ENCODE measurements around the gene ARHGAP27.
A peak's percentile ranks its signal among the peaks of the same experiment; 100 is the strongest.

ARHGAP27 gene

DNA sequence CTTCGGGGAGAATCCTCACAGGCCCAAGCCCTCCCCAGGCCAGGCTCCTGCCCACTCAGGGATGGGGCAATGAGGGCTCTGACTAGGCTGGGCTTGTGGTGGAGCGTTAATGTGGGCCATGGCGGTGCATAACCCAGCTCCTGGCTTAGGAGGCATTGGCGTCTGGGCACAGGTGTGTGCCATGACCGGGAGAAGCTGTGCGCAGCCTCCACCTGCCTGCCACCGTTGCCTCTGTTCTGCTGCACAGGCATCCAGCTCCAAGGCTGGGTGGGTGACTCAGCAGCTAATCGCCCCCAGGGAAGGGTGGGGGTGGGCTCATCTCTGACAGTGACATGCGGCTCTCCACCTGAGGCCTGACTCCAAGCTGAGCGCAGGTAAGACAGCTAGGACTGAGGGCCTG lies 3.5 kb upstream of the ARHGAP27 start:
- 84% methylated on average over 10 of the region's 10 CpGs for WGBS
- Histone ChIP-seq H3K9ac (ENCODE audit: low read depth, low read length) (no peak overlapping the region), H3K4me1 (ENCODE audit: insufficient read depth, low read length) (peaks cover 15% of the 10 kb centered on the region)

GRCh38 chr17:45435481-45435880 lies 2.8 kb upstream of the ARHGAP27 start:
- Histone ChIP-seq H3K36me3 (ENCODE audit: insufficient read depth, low read length) (no peaks in the 10 kb centered on the region), H3K4me1 (ENCODE audit: insufficient read depth, low read length) (peaks cover 14% of the 10 kb centered on the region), H3K27me3 (ENCODE audit: insufficient read depth, low read length) (peaks cover 40% of the 10 kb centered on the region), H3K9ac (ENCODE audit: low read depth, low read length) (no peak overlapping the region), H3K27ac (ENCODE audit: low read depth, low read length) (no peak overlapping the region), H3K4me3 (ENCODE audit: low read length) (no peak overlapping the region), H3K9me3 (ENCODE audit: insufficient read depth, low read depth, low read length) (no peaks in the 10 kb centered on the region)
- WGBS: 91% methylated on average over 5 of the region's 5 CpGs

More for the DNA sequence above, 3.5 kb upstream of the ARHGAP27 start:
- no peaks in the 10 kb centered on the region for H3K9me3 ChIP-seq (ENCODE audit: insufficient read depth, low read depth, low read length)
- H3K27ac ChIP-seq (ENCODE audit: low read depth, low read length): no peak overlapping the region
- no peak overlapping the region for H3K4me3 ChIP-seq (ENCODE audit: low read length)
- no peaks in the 10 kb centered on the region for H3K36me3 ChIP-seq (ENCODE audit: insufficient read depth, low read length)
- peaks cover 33% of the 10 kb centered on the region for H3K27me3 ChIP-seq (ENCODE audit: insufficient read depth, low read length)

- 43% methylated on average over 2 of the region's 4 CpGs for WGBS
- H3K9me3 ChIP-seq (ENCODE audit: insufficient read depth, low read depth, low read length): no peaks in the 10 kb centered on the region
- no peak overlapping the region for H3K27ac ChIP-seq (ENCODE audit: low read depth, low read length)
- H3K4me1 ChIP-seq (ENCODE audit: insufficient read depth, low read length): peaks cover 5% of the 10 kb centered on the region; the same call in 1 of the 2 replicates
- H3K36me3 ChIP-seq (ENCODE audit: insufficient read depth, low read length): no peaks in the 10 kb centered on the region
- no peak overlapping the region for H3K4me3 ChIP-seq (ENCODE audit: low read length)
- peaks cover 63% of the 10 kb centered on the region for H3K27me3 ChIP-seq (ENCODE audit: insufficient read depth, low read length)
- no peak overlapping the region for H3K9ac ChIP-seq (ENCODE audit: low read depth, low read length)
Observed at GRCh38 chr17:45433159-45433535, 477 bp upstream of the ARHGAP27 start.

- 1% methylated on average over 59 of the region's 64 CpGs for WGBS
- H3K27ac ChIP-seq (ENCODE audit: low read depth, low read length): no peak overlapping the region
- no peak overlapping the region; the same call in 1 of the 2 replicates for H3K9ac ChIP-seq (ENCODE audit: low read depth, low read length)
- no peaks in the 10 kb centered on the region for H3K36me3 ChIP-seq (ENCODE audit: insufficient read depth, low read length)
- H3K9me3 ChIP-seq (ENCODE audit: insufficient read depth, low read depth, low read length): no peaks in the 10 kb centered on the region
- H3K4me1 ChIP-seq (ENCODE audit: insufficient read depth, low read length): no peaks in the 10 kb centered on the region; the same call in 1 of the 2 replicates
- peak overlapping the region; percentile 87 for H3K4me3 ChIP-seq (ENCODE audit: low read length)
- peaks cover 74% of the 10 kb centered on the region for H3K27me3 ChIP-seq (ENCODE audit: insufficient read depth, low read length)
Observed at GRCh38 chr17:45431531-45432404, 902 bp downstream of the ARHGAP27 start.

GRCh38 chr17:45430738-45431530 lies 1.7 kb downstream of the ARHGAP27 start:
- H3K27ac ChIP-seq (ENCODE audit: low read depth, low read length): no peak overlapping the region
- peaks cover 78% of the 10 kb centered on the region for H3K27me3 ChIP-seq (ENCODE audit: insufficient read depth, low read length)
- H3K36me3 ChIP-seq (ENCODE audit: insufficient read depth, low read length): no peaks in the 10 kb centered on the region
- H3K4me3 ChIP-seq (ENCODE audit: low read length): peak overlapping the region; percentile 87
- no peak overlapping the region for H3K9ac ChIP-seq (ENCODE audit: low read depth, low read length)
- WGBS: 4% methylated on average over 47 of the region's 47 CpGs
- no peaks in the 10 kb centered on the region; the same call in 1 of the 2 replicates for H3K4me1 ChIP-seq (ENCODE audit: insufficient read depth, low read length)
- H3K9me3 ChIP-seq (ENCODE audit: insufficient read depth, low read depth, low read length): no peaks in the 10 kb centered on the region

GRCh38 chr17:45430006-45430737 lies 2.5 kb downstream of the ARHGAP27 start:
- Histone ChIP-seq H3K27ac (ENCODE audit: low read depth, low read length) (no peak overlapping the region), H3K9ac (ENCODE audit: low read depth, low read length) (no peak overlapping the region), H3K4me1 (ENCODE audit: insufficient read depth, low read length) (peaks cover 3% of the 10 kb centered on the region), H3K27me3 (ENCODE audit: insufficient read depth, low read length) (peaks cover 78% of the 10 kb centered on the region), H3K36me3 (ENCODE audit: insufficient read depth, low read length) (no peaks in the 10 kb centered on the region), H3K4me3 (ENCODE audit: low read length) (peak overlapping the region; percentile 87), H3K9me3 (ENCODE audit: insufficient read depth, low read depth, low read length) (no peaks in the 10 kb centered on the region)
- WGBS: 16% methylated on average over 68 of the region's 68 CpGs

GRCh38 chr17:45429339-45430005 lies 3.2 kb downstream of the ARHGAP27 start:
- peaks cover 5% of the 10 kb centered on the region for H3K4me1 ChIP-seq (ENCODE audit: insufficient read depth, low read length)
- 0 out of 2 replicates have a peak overlapping the region, but pooled peaks have one; percentile 30 for H3K9ac ChIP-seq (ENCODE audit: low read depth, low read length)
- H3K27me3 ChIP-seq (ENCODE audit: insufficient read depth, low read length): peaks cover 77% of the 10 kb centered on the region
- no peak overlapping the region for H3K27ac ChIP-seq (ENCODE audit: low read depth, low read length)
- H3K9me3 ChIP-seq (ENCODE audit: insufficient read depth, low read depth, low read length): no peaks in the 10 kb centered on the region
- WGBS: 1% methylated on average over 82 of the region's 82 CpGs
- H3K4me3 ChIP-seq (ENCODE audit: low read length): peak overlapping the region; percentile 47
- H3K36me3 ChIP-seq (ENCODE audit: insufficient read depth, low read length): no peaks in the 10 kb centered on the region

- Histone ChIP-seq H3K27me3 (ENCODE audit: insufficient read depth, low read length) (peaks cover 72% of the 10 kb centered on the region), H3K4me3 (ENCODE audit: low read length) (peak overlapping the region; percentile 47)
Observed at GRCh38 chr17:45428931-45429338, 3.7 kb downstream of the ARHGAP27 start.

DNA sequence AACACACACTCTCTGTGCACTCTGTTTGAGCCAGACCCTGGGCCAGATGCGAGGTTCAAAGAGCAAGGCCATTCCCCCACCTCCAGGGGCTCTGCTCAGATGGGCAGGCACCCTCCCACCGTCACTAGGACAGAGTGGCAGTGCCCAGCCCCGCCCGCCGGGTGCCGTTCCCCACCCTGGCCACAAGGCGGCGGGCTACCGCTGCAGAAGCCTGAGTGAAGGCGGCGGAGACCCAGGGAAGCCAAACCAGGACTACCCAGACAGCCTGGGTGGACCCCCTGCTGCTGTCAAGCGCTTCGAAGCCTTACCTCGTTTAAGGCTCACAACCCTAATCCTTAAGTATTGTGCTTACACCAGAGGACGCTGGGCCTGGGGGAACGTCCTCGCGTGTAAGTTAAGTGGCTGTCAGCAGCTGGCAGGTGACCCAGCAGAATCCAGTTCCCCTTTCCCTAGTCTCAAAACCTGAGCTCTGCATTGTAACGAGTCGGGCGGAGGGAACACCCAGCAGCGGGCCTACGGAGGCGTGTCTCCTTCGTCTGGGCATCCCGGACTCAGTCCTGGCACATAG lies 4.5 kb downstream of the ARHGAP27 start:
- H3K27ac ChIP-seq (ENCODE audit: low read depth, low read length): no peak overlapping the region
- 2% methylated on average over 26 of the region's 26 CpGs for WGBS
- H3K4me1 ChIP-seq (ENCODE audit: insufficient read depth, low read length): peaks cover 5% of the 10 kb centered on the region
- peak overlapping the region; percentile 26; the same call in 1 of the 2 replicates for H3K4me3 ChIP-seq (ENCODE audit: low read length)
- H3K9ac ChIP-seq (ENCODE audit: low read depth, low read length): no peak overlapping the region
- H3K36me3 ChIP-seq (ENCODE audit: insufficient read depth, low read length): no peaks in the 10 kb centered on the region
- H3K27me3 ChIP-seq (ENCODE audit: insufficient read depth, low read length): peaks cover 64% of the 10 kb centered on the region
- H3K9me3 ChIP-seq (ENCODE audit: insufficient read depth, low read depth, low read length): no peaks in the 10 kb centered on the region

More at GRCh38 chr17:45428931-45429338, 3.7 kb downstream of the ARHGAP27 start:
- Histone ChIP-seq H3K4me1 (ENCODE audit: insufficient read depth, low read length) (peaks cover 5% of the 10 kb centered on the region), H3K36me3 (ENCODE audit: insufficient read depth, low read length) (no peaks in the 10 kb centered on the region), H3K27ac (ENCODE audit: low read depth, low read length) (no peak overlapping the region), H3K9ac (ENCODE audit: low read depth, low read length) (no peak overlapping the region), H3K9me3 (ENCODE audit: insufficient read depth, low read depth, low read length) (no peaks in the 10 kb centered on the region)
- 2% methylated on average over 15 of the region's 15 CpGs for WGBS

DNA sequence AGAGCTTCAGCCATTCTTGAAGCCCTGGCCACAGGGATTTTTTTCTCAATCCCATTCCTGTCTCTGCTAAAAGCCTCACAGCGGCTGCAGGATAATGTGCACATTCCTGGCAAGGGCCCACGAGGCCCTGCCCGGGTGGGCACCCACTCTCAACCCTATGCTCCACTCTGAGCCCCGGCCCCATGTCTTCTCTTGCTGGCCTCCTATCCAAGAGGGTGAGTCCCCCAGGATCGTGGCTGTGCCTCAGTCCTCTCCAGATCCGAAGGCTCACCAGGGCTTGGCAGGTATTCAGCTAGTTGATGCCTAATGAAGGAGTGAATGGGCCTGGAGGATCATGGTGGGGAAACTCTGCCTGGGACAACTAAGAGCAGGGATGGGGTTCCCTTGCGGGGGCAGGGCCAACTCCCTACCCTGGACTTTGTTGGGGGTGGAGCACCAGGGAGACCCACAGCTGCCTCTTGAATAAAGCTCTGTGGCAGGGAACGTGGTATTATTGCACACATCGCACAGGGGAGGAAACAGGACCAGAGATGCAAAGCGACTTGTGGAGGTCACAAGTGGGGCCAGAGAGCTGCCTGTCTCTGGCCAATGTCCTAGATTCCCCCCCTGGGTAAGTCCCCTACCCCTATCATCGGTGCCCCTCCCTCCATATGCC lies 5.4 kb downstream of the ARHGAP27 start:
- Histone ChIP-seq H3K4me3 (ENCODE audit: low read length) (no peak overlapping the region), H3K9me3 (ENCODE audit: insufficient read depth, low read depth, low read length) (no peaks in the 10 kb centered on the region), H3K36me3 (ENCODE audit: insufficient read depth, low read length) (no peaks in the 10 kb centered on the region), H3K9ac (ENCODE audit: low read depth, low read length) (no peak overlapping the region), H3K4me1 (ENCODE audit: insufficient read depth, low read length) (peaks cover 5% of the 10 kb centered on the region), H3K27ac (ENCODE audit: low read depth, low read length) (no peak overlapping the region), H3K27me3 (ENCODE audit: insufficient read depth, low read length) (peaks cover 56% of the 10 kb centered on the region)
- 80% methylated on average over 10 of the region's 11 CpGs for WGBS

All from HUES64 (cell line).